CD4-positive, alpha-beta T cell (primary cell): ENCODE results near the gene MPZL3. TPM values are rescaled to one million over a fixed set of nuclear protein-coding genes. Genes with fewer than 3 reads are reported as not detected.

ENCODE experiments used
- ATAC-seq: fragments of 200-7000 bp; cut with Tn5 transposase; one replicate; pipeline ENCODE4 v1.10.0; 2022; ENCODE audit warnings: mild to moderate bottlenecking; ENCODE audit not compliant: poor library complexity
- CTCF ChIA-PET: fragments of 350-600 bp; sonication (Branson Sonifier 250); formaldehyde crosslinking; loops from one replicate; lab custom pipeline; 2021; ENCODE audit warnings: antibody characterized with exemption, inconsistent platforms; lab: Charles Lee
- POLR2A ChIA-PET: fragments of 350-600 bp; sonication (Branson Sonifier 250); formaldehyde crosslinking; loops from one replicate; lab custom pipeline; 2021; ENCODE audit warnings: antibody characterized with exemption, inconsistent platforms; lab: Charles Lee
- DNase-seq, 14 experiments: peaks; one replicate each; pipeline ENCODE4 v3.0.0-alpha.2; 2013 to 2020; ENCODE audit warnings: mixed read lengths in 2 of 14
- H3K27ac ChIP-seq, 2 donors: one replicate each; pipeline versions ENCODE4 v1.5.1 to v1.7.0; 2013; ENCODE audit warnings: low read length in 2 of 2, low read depth in 1 of 2, mild to moderate bottlenecking in 1 of 2
- H3K27me3 ChIP-seq, 2 experiments: 1 replicate in 1 of 2; 2 replicates in 1 of 2; pipeline versions ENCODE4 v1.6.1 to v1.7.0; 2013; ENCODE audit warnings: low read length in 2 of 2, control low read depth in 1 of 2, mild to moderate bottlenecking in 1 of 2, moderate library complexity in 1 of 2; ENCODE audit not compliant: insufficient read depth in 2 of 2, control insufficient read depth in 1 of 2
- H3K36me3 ChIP-seq: one replicate; pipeline ENCODE4 v1.6.1; 2013; ENCODE audit warnings: low read length, control low read depth; ENCODE audit not compliant: insufficient read depth
- H3K4me1 ChIP-seq: one replicate; pipeline ENCODE4 v1.6.1; 2013; ENCODE audit warnings: low read length, control low read depth; ENCODE audit not compliant: insufficient read depth
- H3K4me3 ChIP-seq: one replicate; pipeline ENCODE4 v1.5.1; 2013; ENCODE audit warnings: mild to moderate bottlenecking, low read length, moderate library complexity
- H3K9me3 ChIP-seq, 2 experiments: 1 replicate in 1 of 2; 2 replicates in 1 of 2; pipeline versions ENCODE4 v1.6.1 to v1.7.0; 2013; ENCODE audit warnings: low read length in 2 of 2, mild to moderate bottlenecking in 2 of 2, control low read depth in 1 of 2, moderate library complexity in 1 of 2; ENCODE audit not compliant: control insufficient read depth in 1 of 2, insufficient read depth in 1 of 2
- H3K27ac Mint-ChIP-seq: one replicate; pipeline ENCODE4 v1.8.0; 2020; ENCODE audit warnings: mixed read lengths
- H3K27me3 Mint-ChIP-seq: one replicate; pipeline ENCODE4 v1.8.0; 2021; ENCODE audit warnings: mixed read lengths
- H3K36me3 Mint-ChIP-seq: one replicate; pipeline ENCODE4 v1.8.0; 2021; ENCODE audit warnings: low read depth, mixed read lengths
- H3K4me1 Mint-ChIP-seq: one replicate; pipeline ENCODE4 v1.8.0; 2021; ENCODE audit warnings: low read depth, mixed read lengths
- H3K4me3 Mint-ChIP-seq: one replicate; pipeline ENCODE4 v1.8.0; 2020; ENCODE audit warnings: mild to moderate bottlenecking, mixed read lengths
- H3K9me3 Mint-ChIP-seq: one replicate; pipeline ENCODE4 v1.8.0; 2020; ENCODE audit warnings: mixed read lengths
- CTCF ChIP-seq: fragments of 200-600 bp; IDR thresholded peaks from one replicate; pipeline ENCODE4 v1.8.0; 2022; ENCODE audit warnings: antibody characterized with exemption, mild to moderate bottlenecking
- intact Hi-C, 2 experiments: fragments of 100-400 bp; cut with DNase I in 1 of 2; cut with micrococcal nuclease in 1 of 2; formaldehyde crosslinking; loops; one replicate each; pipeline versions ENCODE4 v1.15.1 to v1.9.0; 2023 to 2025; cut with DNase I, micrococcal nuclease
- total RNA-seq, 174 experiments: library from RNA in 2 of 174; stranded (reverse) in 2 of 174; gene quantifications; one replicate each; pipeline ENCODE4 v1.2.3 and lab custom pipeline; 2021 to 2026

MPZL3 gene
- total RNA-seq, 2 experiments from 2014 or later = 29.0 to 30.2 TPM

- H3K9me3 Mint-ChIP-seq = no peaks in the 10 kb centered on the region
These were observed 22.0 kb upstream of the MPZL3 start for GRCh38 chr11:118274186-118274585.

GRCh38 chr11:118272001-118272400 is 19.8 kb upstream of the MPZL3 start:
- Histone ChIP-seq H3K9me3 (no peaks in the 10 kb centered on the region), H3K4me3 (no peak overlapping the region), H3K36me3 (no peaks in the 10 kb centered on the region), H3K4me1 (peaks cover 5% of the 10 kb centered on the region), H3K27me3 (no peaks in the 10 kb centered on the region), H3K27ac (no peak overlapping the region)
- no peak overlapping the region for H3K4me3 Mint-ChIP-seq
- no peaks in the 10 kb centered on the region for H3K27me3 Mint-ChIP-seq
- DNase-seq (no peak), ATAC-seq (no peak)
- no peaks in the 10 kb centered on the region for H3K36me3 Mint-ChIP-seq
- ChIA-PET POLR2A (interaction anchor here (0.7 to 1.0 kb wide), 2 partner anchors 33 to 80 kb away, joined by 3 read pairs; partner anchors contain the start of gene CD3E), CTCF (interaction anchor here (0.6 kb wide), 1 partner anchor 85 kb away, joined by 3 read pairs; no protein-coding TSS in a partner anchor)
- H3K4me1 Mint-ChIP-seq = peaks cover 6% of the 10 kb centered on the region
- no peak for TF ChIP-seq CTCF
- H3K9me3 Mint-ChIP-seq = no peaks in the 10 kb centered on the region
- H3K27ac Mint-ChIP-seq = no peak overlapping the region
- intact Hi-C loops = no loop called here

More at GRCh38 chr11:118274186-118274585, 22.0 kb upstream of the MPZL3 start:
- Histone ChIP-seq H3K9me3 (no peaks in the 10 kb centered on the region), H3K27ac (no peak overlapping the region), H3K4me3 (no peak overlapping the region), H3K4me1 (peaks cover 9% of the 10 kb centered on the region), H3K27me3 (no peaks in the 10 kb centered on the region), H3K36me3 (no peaks in the 10 kb centered on the region)
- Mint-ChIP-seq H3K27me3 (no peaks in the 10 kb centered on the region), H3K27ac (no peak overlapping the region), H3K36me3 (no peaks in the 10 kb centered on the region), H3K4me3 (no peak overlapping the region), H3K4me1 (peaks cover 6% of the 10 kb centered on the region)
- no peak for TF ChIP-seq CTCF
- intact Hi-C loops = no loop called here
- ATAC-seq (no peak), DNase-seq (no peak)
- POLR2A ChIA-PET = interaction anchor here (1.0 to 1.3 kb wide), 2 partner anchors 50 to 76 kb away, joined by 3 to 4 read pairs; partner anchors contain the start of gene JAML
- CTCF ChIA-PET = interaction anchor here (1.3 kb wide), 1 partner anchor 14 kb away, joined by 5 read pairs; no protein-coding TSS in a partner anchor

- H3K4me1 Mint-ChIP-seq = peaks cover 33% of the 10 kb centered on the region
- H3K36me3 ChIP-seq = no peaks in the 10 kb centered on the region
- no peak for DNase-seq
- no peak for TF ChIP-seq CTCF
- no peak overlapping the region for H3K27ac Mint-ChIP-seq
- no peaks in the 10 kb centered on the region for H3K9me3 Mint-ChIP-seq
- ChIA-PET CTCF (no interaction called here), POLR2A (no interaction called here)
- no peak overlapping the region for H3K4me3 ChIP-seq
- intact Hi-C loops = no loop called here
- no peak overlapping the region for H3K27ac ChIP-seq
- no peaks in the 10 kb centered on the region for H3K27me3 ChIP-seq
- no peak overlapping the region for H3K4me3 Mint-ChIP-seq
- H3K36me3 Mint-ChIP-seq = no peaks in the 10 kb centered on the region
- H3K9me3 ChIP-seq = no peaks in the 10 kb centered on the region
- H3K27me3 Mint-ChIP-seq = no peaks in the 10 kb centered on the region
- peaks cover 17% of the 10 kb centered on the region for H3K4me1 ChIP-seq
- no peak for ATAC-seq
These were observed 15.3 kb upstream of the MPZL3 start for GRCh38 chr11:118267486-118267885.
